HG03108 (cell line): ENCODE measurements around the gene TCEANC2.
"Not testable (repeated sequence)": the region's sequence is repeated elsewhere in the genome, so short reads cannot be mapped to it uniquely, and the experiment has no call there.

Experiments used
- ATAC-seq: cut with Tn5 transposase; IDR thresholded peaks from one replicate; pipeline ENCODE4 v1.9.1; 2021; ENCODE audit warnings: moderate library complexity; ENCODE audit not compliant: unreplicated experiment

Gene TCEANC2

DNA sequence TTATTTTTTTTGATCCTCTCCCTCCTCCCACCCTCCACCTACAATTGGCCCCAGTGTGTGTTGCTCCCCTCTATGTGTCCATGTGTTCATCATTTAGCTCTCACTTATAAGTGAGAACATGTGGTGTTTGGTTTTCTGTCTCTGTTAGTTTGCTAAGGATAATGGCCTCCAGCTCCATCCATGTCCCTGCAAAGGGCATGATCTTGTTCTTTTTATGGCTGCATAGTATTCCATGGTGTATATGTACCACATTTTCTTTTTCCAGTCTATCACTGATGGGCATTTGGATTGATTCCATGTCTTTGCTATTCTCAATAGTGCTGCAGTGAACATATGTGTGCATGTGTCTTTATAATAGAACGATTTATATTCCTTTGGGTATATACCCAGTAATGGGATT is 28.6 kb upstream of the TCEANC2 start:
- not testable (repeated sequence) for ATAC-seq

DNA sequence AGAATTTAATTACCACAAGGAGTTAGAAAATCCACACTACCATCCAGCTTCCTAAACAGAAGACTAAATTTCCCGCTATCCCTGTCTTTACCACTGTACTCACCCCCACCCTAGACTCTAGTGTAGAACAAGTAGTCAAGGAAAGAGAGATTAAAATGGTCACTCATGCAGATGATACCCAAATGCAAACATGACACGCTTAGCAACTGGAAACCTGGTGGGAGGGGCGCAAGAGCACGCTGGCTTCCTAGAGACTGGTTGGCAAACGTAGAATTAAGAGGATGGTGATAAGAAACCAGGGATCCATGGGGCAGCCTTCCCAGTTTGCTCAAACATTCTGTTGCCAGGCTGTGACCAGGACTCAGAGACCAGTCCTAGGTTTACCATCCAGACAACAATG is 25.6 kb upstream of the TCEANC2 start:
- no peak for ATAC-seq

DNA sequence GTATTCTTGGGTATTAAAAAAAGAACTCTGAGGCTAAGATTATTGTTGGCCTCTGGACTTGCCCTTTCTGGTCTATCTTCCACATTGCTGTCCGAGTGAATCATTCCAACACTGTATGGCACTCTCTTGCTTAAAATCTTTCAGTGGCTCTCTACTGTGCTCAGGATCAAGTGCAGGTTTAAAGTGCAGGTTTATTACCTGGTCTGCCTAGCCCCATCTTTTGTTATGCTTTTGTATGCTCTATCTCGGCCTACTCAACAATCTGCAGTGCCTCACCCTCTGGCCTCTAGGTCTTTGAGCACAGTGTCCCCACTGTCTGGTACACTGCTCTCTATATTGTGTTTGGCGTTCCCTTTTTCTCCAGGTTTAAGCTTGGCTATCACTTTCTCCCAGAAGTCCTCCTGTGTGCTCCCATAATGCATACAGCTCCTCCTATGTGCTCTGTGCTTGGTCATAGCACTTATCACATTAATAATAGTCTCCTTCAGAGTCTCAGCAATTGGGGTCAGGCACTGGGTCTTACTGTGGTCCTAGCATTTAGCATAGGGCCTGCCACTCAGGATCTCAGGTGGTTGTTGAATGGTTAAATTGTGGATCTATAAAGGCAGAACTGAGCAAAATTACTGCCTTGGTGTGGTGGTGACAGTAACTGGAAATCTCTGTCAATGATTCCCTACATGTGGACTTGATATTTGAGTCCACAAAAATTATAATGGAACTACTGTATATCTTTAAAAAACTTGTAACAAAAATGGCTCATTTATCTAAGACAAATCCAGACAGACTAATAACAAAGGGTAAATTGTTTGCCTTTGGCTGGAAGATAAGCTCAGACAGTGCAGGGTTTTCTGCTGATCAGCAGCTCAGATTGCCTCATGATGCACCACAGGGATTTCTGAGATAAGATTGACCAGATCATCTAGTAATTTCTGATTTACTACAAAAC is 24.8 kb upstream of the TCEANC2 start:
- no peak for ATAC-seq

DNA sequence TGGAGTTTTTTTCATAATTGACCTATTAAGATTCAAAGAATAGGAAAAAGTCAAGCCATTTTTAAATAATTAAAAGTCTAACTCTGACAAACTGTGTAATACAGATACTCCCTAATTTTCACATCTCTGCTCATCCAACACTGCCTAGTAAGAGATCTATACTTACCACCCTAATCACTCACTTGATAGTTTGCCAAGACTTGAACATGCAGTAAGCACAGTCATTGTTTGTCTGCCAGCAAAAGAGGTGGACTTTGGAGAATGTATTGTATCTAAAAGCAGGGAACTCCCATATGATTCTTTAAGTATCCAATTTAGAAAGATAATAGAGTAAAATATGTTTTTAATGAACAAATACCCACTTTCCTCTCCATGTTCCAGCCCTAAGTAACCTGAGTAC is 15.9 kb upstream of the TCEANC2 start:
- ATAC-seq = no peak

DNA sequence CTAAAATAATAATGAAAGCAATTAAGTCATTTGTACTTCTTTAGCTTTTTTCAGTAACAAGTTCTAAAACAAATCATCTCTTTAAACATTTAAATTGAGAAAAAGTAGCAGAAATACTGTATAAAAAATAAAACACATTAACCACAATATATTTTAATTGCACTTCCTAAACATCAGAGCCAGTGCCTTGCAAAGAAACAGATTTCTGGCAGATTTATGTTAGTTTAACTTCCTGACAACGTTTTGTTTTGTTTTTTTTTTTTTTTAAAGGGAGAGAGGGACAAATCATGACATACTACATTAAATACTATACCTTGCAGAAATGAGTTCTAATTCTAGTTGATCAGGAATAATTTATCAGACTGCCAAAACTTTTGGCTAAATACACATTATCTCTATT is 11.6 kb upstream of the TCEANC2 start:
- no peak for ATAC-seq

DNA sequence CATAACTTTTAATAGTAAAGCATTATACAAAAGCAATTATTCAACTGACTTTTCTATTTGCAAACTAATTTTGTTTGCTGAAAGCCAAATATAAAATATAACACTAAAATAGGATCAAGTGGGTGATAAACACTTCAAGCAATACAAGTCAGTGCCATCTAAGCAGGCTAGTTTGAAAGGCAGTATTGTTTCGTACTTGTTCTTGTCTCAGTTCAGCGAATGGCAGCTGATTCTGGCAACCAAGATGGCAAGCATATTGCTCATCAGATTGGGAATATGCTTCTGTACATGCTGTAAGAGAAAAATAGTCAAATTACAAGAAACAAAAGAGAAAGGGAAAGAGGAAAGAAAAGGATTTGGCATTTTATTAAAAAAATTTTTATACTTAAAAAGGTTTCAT is 7.9 kb upstream of the TCEANC2 start:
- ATAC-seq = no peak

DNA sequence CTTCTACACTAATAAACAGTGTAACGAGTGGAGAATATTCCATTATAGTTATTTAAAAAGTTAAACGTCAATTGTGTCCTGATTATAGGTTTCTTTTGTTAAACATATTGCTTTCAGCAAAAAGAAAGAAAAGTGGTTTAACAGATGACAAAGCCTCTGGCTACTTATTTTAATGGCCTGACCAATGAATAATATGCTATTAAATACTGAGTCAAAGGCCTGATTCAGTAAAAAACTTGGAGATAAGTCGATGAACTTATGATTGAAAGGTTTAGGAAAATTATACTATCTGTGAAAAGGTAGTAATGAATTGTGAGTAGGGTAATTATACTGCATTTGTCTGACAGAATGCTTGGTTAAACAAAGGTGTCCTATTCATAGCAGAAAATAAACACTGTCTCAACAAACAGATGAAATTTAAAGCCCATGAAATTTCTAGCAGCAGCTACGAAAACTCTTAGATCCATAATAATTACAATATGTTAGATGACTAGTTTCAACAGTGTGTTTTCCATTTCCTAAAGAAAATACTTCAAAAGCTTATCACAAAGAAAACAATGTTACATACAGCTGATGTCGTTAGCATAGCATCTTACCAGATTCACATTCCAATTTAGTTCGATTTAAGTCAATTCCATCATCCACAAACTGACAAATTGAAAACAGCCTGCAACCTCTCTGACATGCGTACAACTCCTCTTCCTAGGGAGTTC is 6.6 kb upstream of the TCEANC2 start:
- no peak for ATAC-seq

DNA sequence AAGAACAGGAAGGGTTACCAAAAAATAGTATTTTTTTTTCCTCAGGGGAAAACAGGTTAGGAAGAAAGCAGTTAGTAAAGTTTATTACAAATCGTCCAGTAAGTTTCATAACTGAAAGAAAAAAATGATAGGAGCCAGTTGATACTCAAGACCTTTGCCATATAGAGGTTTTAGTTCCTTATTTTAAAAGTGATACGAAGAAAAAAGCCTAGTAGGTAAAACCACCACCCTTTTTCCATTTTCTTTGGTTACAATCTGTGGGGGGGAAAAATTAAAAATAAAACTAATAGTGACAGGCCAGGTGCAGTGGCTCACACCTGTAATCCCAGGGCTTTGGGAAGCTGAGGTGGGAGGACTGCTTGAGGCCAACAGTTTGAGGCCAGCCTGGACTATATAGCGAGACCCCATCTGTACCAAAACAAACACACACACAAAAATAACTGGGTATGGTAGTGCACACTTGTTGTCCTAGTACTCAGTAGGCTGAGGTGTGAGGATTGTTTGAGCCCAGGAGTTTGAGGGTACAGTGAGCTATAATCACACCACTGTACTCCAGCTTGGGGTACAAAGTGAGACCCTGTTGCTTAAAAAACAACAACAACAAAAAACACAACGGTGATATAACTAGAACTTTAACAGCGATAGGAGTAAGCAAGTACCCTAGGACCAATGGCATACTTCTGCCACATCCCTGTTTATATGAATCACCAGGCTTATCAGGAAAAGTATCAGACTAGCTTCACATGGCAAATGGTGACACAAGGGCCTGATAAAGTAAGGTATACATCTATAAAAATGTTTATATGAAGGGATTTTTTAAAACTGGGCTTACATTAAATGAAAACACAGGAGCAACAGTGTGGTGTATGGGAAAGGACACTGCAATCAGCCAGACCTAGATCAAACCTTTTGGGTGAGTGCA is 5.8 kb upstream of the TCEANC2 start:
- no peak for ATAC-seq

DNA sequence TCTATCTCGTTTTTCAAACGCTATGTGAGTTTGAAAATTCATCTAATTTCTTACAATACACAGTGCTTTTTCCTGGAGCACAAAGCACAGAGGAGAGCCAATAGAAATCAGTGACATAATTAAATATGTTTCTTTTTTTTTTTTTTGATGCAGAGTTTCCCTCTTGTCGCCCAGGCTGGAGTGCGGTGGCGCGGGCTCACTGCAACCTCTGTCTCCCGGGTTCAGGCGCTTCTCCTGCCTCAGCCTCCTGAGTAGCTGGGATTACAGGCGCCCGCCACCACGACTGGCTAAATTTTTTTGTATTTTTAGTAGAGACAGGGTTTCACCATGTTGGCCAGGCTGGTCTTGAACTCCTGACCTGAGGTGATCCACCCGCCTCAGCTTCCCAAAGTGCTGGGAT is 3.0 kb upstream of the TCEANC2 start:
- ATAC-seq = not testable (repeated sequence)

DNA sequence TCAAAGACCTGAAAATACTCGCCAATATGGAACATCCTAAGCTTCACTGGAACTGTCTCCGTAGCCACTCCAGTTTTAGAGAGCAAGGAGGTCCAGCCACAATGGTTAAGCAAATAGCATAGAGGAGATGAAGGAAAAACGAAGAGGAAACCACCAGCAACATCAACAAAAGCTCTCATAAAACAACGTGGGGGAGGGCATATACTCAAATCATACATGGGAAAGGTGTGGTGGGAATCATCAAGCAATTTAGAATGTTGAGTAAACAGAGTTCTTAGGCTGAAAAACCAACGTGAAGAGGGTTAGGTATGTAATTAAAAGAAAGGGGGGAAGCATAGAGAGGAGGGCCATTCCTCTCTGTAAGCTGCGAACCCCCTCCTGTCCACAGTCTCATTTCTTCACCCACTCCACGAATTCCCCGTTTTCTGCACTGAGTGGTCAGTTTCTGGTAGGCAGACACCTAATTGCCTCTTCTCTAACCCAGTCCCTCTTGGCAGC is 1.4 kb upstream of the TCEANC2 start:
- ATAC-seq = no peak

DNA sequence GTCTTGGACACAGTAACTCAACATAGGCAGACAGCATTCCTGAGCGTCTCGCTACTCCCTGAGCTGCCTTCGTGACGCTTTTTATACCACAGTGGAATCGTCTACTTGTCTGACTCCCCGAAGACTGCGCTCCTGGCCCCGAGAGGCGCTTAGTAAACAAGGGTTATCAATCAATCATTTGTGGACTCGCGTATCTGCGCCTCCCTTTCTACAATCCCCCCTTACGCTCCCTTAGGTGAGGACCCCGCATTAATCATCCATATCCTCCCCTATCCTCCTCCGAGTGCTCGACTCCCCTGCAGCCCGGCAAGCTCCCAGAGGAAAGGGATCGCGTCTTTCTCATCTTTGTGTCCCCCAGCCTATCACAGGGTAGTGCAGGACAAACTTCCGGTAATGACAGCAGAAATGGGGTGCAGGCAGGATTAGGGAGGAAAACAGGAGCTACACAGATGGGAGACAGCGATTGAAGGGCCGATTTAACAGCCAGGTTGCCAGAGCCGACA is 926 bp upstream of the TCEANC2 start:
- peak; percentile 9 for ATAC-seq

DNA sequence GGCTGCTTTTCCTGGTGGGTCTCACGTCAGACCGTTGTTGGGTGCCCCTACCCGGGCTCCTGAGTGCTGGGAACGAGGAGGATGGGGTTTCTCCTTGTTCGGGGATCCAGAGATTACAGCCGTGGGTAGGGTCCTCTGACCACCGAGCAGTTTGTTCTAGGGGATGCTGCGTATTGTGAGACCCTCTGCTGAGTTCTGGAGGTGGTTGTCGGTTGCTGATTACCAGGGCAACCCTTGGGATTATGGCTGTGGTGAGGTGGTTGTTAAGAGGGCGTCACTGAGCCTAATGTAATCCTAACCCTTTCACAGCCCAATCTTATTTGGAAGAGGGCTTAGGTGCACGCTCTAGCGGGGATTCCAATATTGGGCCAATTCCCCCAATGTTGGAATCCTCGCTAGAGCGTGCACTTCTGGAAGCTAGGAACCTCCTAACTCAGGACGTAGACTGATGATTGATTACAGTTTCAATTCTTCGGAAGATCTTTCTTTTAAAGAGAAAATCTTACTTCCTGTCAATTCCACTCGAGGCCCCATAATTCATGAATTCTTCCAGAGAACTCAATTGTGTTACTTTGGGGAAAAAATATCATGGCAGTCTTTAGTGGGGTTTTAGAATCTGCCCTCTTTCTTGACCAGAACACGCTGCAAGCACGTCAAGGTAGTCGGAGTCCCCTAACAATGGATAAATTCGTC is 483 bp downstream of the TCEANC2 start:
- ATAC-seq = no peak

DNA sequence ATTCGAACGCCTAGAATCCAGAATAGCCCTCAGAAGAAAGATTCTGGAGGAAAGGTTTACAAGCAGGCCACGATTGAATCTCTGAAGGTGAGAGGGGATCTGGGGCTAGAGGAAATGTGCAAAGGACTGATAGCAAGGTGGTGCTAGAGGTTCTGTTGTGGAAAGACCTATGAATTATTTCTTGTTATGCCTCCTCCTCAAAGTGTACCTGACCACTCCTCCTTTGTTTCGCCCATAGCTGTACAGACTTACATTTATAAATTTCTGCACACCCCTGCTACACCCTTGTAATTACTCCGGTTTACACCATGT is 986 bp downstream of the TCEANC2 start:
- ATAC-seq = no peak

DNA sequence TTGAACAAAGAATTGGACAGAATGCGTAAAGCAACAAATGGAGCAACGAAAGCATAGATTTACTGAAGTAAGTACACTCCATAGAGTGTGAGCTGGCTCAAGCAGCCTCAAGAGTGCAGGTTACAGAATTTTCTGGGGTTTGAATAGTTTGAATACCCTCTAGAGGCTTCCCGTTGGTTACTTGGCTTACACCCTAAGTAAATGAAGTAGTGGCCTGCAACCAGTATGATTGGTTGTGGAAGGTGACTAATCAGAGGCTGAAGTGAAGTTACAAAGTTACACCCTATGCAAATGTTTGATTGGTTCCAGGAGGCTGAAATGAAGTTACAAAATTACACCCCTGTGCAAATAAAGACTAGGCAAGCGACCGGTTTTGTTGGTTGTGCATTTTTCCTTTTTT is 10.9 kb downstream of the TCEANC2 start:
- ATAC-seq = no peak

DNA sequence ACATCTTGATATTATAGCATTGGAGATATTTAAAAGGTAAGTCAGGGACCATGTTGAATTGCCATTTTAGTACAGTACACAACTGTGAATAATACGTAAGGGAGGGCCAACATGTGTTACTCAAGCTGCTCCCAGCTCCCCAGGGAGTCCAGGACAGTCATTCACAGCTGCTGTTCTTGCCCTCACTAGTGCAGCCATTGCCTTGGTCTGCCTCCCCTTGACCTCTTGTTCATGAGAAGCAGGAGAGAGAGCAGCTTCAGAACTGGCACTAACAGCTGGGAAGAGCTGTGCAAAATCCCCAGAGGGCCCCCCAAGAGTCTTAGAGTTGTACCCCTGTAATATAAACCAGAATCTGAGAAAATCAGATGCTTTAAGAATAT is 16.4 kb downstream of the TCEANC2 start:
- peak; percentile 23 for ATAC-seq

DNA sequence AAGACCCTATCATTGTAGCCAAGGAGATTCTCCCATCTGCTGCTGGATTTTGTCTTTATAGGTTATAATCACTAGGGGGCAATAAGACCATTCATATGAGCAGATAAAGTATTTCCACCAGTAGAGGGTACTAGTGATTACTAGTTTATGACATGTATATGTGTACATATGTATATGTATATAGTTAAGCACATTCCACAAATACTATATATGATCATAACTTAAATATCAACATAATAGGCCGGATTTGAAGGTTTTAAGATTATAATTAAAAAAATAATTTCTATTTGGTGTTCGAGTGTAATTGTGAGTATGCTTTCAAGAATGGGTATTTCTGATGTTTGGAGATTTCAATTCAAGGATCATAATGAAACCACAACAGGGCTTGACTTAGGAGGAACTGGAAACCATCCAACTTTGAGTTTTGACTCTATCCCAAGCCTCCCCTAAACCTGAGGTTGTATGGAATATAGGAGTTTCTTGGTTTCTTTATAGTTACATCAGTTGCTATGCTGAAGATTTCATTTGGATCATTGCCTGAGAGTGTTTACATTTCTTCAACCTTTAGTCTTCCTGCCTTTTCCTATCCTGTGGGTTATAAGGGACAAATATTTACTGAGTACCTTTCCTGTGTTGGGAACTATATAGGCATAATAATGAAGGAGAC is 16.9 kb downstream of the TCEANC2 start:
- peak; percentile 76 for ATAC-seq

DNA sequence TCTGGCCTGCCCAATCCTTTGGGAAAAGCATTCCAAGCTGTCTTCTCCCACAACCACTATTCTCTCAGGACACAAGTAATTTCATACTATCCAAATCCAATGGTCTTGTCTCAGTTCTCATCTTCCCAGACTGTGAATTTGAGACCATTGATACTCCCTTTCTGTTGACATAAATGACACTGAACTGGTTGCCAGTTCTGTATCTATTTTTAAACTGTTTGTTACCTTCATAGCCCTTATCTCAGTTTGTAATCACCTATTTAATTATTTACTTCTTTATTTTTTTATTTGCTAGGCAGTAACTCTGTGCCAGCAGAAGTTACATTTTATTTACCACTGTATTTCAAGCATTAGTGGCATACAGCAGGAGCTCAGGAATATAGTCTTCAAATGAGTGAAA is 24.0 kb downstream of the TCEANC2 start:
- no peak for ATAC-seq

DNA sequence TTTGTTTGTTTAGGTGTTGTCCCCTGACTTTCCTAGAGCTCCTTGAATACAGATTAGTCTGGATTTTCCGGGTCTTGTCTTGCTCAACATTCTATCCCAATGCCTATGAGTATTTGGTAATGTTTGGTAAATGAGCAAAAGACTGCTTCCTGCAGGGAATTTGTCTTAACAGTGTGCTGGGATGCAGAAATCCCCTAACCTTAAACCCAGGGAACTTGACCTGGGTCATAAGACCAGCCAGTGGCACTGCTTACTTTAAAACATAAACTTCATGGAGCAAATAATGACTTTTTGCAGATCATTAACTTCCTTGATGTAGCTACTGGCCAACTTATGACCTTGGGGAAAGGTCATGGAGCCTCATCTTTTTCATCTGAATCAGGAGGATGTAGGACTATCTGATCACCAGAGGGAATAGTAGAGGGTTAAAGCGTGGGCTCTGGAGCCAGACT is 27.2 kb downstream of the TCEANC2 start:
- ATAC-seq = no peak

DNA sequence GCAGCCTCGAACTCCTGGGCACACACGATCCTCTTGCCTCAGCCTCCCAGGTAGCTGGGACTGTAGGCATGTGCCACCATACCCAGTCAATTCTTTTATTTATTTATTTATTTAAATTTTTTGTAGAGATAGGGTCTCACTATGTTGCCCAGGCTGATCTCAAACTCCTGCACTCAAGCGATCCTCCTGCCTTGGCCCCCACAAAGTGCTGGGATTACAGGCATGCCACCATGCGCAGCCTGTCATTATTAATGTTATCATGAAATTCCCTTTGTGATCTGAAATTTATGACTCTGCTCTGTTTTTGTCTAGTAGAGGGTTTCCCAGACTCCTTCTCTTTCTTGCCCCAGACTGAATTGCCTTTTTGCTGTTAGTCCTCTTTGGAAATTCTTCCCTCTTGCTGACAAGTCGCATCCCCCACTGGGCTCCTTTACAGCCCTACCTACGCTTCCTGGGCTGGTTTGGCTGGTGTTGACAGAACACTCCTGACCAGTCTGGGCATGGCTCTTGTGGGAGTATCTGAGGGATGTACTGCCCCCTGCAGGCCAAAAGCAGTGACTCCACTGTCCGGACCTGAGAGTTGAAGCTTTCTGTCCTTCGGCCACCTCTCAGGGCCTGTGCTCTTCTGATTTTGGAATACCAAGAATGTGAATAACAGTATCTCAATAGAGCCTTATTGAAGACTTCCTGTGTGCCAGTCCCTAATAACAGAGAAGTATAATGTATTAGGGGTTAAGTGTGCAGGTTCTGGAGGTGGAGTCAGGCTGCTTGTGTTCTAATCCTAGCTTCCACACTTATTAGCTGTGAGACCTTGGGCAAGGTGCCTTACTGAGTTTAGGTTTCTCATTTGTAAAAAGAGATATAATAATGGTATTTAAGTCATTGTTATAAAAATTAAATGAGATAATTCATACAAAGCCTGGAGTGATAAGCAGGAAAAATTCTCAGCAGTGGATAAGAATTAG is 28.2 kb downstream of the TCEANC2 start:
- ATAC-seq = peak; percentile 62
